Cardiac muscle cell (in vitro differentiated cells and primary cell): Measurements from ENCODE around the gene OSBPL3. TPM values are rescaled to one million over a fixed set of nuclear protein-coding genes. Genes with fewer than 3 reads are reported as not detected.

Source experiments
- DNase-seq, 2 donors: peaks; one replicate each; pipeline versions ENCODE4 v3.0.0 to v3.0.0-alpha.2; 2010 to 2017; ENCODE audit warnings: low read depth in 1 of 2, low spot score in 1 of 2
- H3K27ac ChIP-seq: fragments of 200-600 bp; sonication (generic); 2 replicates; pipeline ENCODE4 v1.5.1; 2016
- H3K27me3 ChIP-seq: fragments of 200-600 bp; sonication (generic); 2 replicates; pipeline ENCODE4 v1.6.0; 2016; ENCODE audit warnings: control low read depth
- H3K36me3 ChIP-seq: fragments of 200-600 bp; sonication (generic); 2 replicates; pipeline ENCODE4 v1.5.1; 2016; ENCODE audit warnings: control low read depth
- H3K4me1 ChIP-seq: fragments of 200-600 bp; sonication (generic); 2 replicates; pipeline ENCODE4 v1.8.1; 2017; ENCODE audit warnings: low read depth, mild to moderate bottlenecking, mixed run types
- H3K4me3 ChIP-seq: fragments of 200-600 bp; sonication (generic); 2 replicates; pipeline ENCODE4 v1.5.1; 2016; ENCODE audit warnings: mild to moderate bottlenecking
- H3K9me3 ChIP-seq: fragments of 200-600 bp; sonication (generic); 2 replicates; pipeline ENCODE4 v1.5.1; 2017; ENCODE audit warnings: low read depth, mild to moderate bottlenecking, control low read depth
- CTCF ChIP-seq: IDR thresholded peaks from 2 replicates; pipeline ENCODE4 v1.5.1; 2012; ENCODE audit warnings: low read depth, mild to moderate bottlenecking, low read length
- polyA plus RNA-seq: library from polyadenylated mRNA; unstranded; fragments of >200 nt; fragmentation: Nextera tagmentation; extraction: Ambion mirVana; gene quantifications from 2 replicates; pipeline ENCODE4 v1.2.1, GENCODE V29; 2016
- total RNA-seq: library from RNA; depleted of rRNA; stranded (reverse); fragments of >200 nt; gene quantifications from 2 replicates; pipeline ENCODE4 v1.2.3, GENCODE V29; 2016

The OSBPL3 gene
- total and polyA plus RNA-seq, 2 experiments from 2014 or later, result 7.5 to 8.2 TPM

GRCh38 chr7:24861336-24861735 is 118.6 kb downstream of the OSBPL3 start:
- no peaks in the 10 kb centered on the region for H3K9me3 ChIP-seq
- no peak overlapping the region for H3K4me3 ChIP-seq
- H3K27ac ChIP-seq, result no peak overlapping the region
- TF ChIP-seq CTCF, result no peak
- H3K36me3 ChIP-seq, result no peaks in the 10 kb centered on the region
- DNase-seq, result no peak
- no peaks in the 10 kb centered on the region for H3K4me1 ChIP-seq
- no peaks in the 10 kb centered on the region for H3K27me3 ChIP-seq

- no peak for TF ChIP-seq CTCF
Measured at GRCh38 chr7:24860611-24861010, 119.4 kb downstream of the OSBPL3 start.

GRCh38 chr7:24858108-24858977 is 121.6 kb downstream of the OSBPL3 start:
- Histone ChIP-seq H3K4me3 (no peak overlapping the region), H3K9me3 (no peaks in the 10 kb centered on the region), H3K36me3 (no peaks in the 10 kb centered on the region), H3K27me3 (no peaks in the 10 kb centered on the region), H3K4me1 (no peaks in the 10 kb centered on the region), H3K27ac (no peak overlapping the region)
- TF ChIP-seq CTCF, result no peak
- no peak for DNase-seq

More at GRCh38 chr7:24860611-24861010, 119.4 kb downstream of the OSBPL3 start:
- DNase-seq, result no peak
- Histone ChIP-seq H3K4me1 (no peaks in the 10 kb centered on the region), H3K36me3 (no peaks in the 10 kb centered on the region), H3K27ac (no peak overlapping the region), H3K9me3 (no peaks in the 10 kb centered on the region), H3K4me3 (no peak overlapping the region), H3K27me3 (no peaks in the 10 kb centered on the region)

GRCh38 chr7:24857623-24858022 is 122.4 kb downstream of the OSBPL3 start:
- no peak for DNase-seq
- no peaks in the 10 kb centered on the region for H3K36me3 ChIP-seq
- TF ChIP-seq CTCF, result no peak
- no peak overlapping the region for H3K4me3 ChIP-seq
- no peak overlapping the region for H3K27ac ChIP-seq
- no peaks in the 10 kb centered on the region for H3K9me3 ChIP-seq
- H3K4me1 ChIP-seq, result no peaks in the 10 kb centered on the region
- no peaks in the 10 kb centered on the region for H3K27me3 ChIP-seq

- TF ChIP-seq CTCF, result no peak
- no peaks in the 10 kb centered on the region for H3K4me1 ChIP-seq
- H3K27ac ChIP-seq, result no peak overlapping the region
- DNase-seq, result no peak
- H3K9me3 ChIP-seq, result no peaks in the 10 kb centered on the region
- H3K4me3 ChIP-seq, result no peak overlapping the region
- H3K27me3 ChIP-seq, result no peaks in the 10 kb centered on the region
- no peaks in the 10 kb centered on the region for H3K36me3 ChIP-seq
Measured at GRCh38 chr7:24854866-24855265, 125.1 kb downstream of the OSBPL3 start.
